H1 (cell line): ENCODE measurements around the gene MED28. TPM values are rescaled to one million over a fixed set of nuclear protein-coding genes. Genes with fewer than 3 reads are reported as not detected.

ENCODE experiments used
- CTCF ChIA-PET: fragments of 300-600 bp; sonication (Branson Sonifier 250); formaldehyde crosslinking; loops from one replicate; lab custom pipeline; 2021; ENCODE audit not compliant: partially characterized antibody; lab: Charles Lee
- POLR2A ChIA-PET: fragments of 300-600 bp; sonication (Branson Sonifier 250); formaldehyde crosslinking; loops from one replicate; lab custom pipeline; 2021; ENCODE audit warnings: inconsistent platforms; ENCODE audit not compliant: partially characterized antibody; lab: Charles Lee
- DNase-seq, 2 experiments: peaks; one replicate each; pipeline versions ENCODE4 v3.0.0 to v3.0.0-alpha.2; 2010 to 2022; ENCODE audit warnings: low spot score in 2 of 2, low read depth in 1 of 2, mixed read lengths in 1 of 2
- FAIRE-seq: peaks from 2 replicates; lab custom pipeline; 2011; peaks lifted over from hg19 to GRCh38; lab: Jason Lieb, UNC
- H2AFZ ChIP-seq: 2 replicates; pipeline ENCODE4 v1.8.1; 2012; ENCODE audit warnings: low read length, inconsistent platforms
- H2AK5ac ChIP-seq: 2 replicates; pipeline ENCODE4 v1.6.1; 2013; ENCODE audit warnings: low read depth, low read length
- H2BK120ac ChIP-seq: replicated peaks from 2 replicates; pipeline ENCODE3; 2013; ENCODE audit warnings: low read depth, low read length, inconsistent platforms
- H2BK12ac ChIP-seq: 2 replicates; pipeline ENCODE4 v1.6.1; 2013; ENCODE audit warnings: low read depth, low read length
- H2BK15ac ChIP-seq: 2 replicates; pipeline ENCODE4 v1.6.1; 2013; ENCODE audit warnings: low read length
- H2BK20ac ChIP-seq: 2 replicates; pipeline ENCODE4 v1.6.1; 2013; ENCODE audit warnings: low read length
- H2BK5ac ChIP-seq: 2 replicates; pipeline ENCODE4 v1.6.1; 2013; ENCODE audit warnings: low read depth, low read length
- H3K14ac ChIP-seq: 2 replicates; pipeline ENCODE4 v1.6.1; 2013; ENCODE audit warnings: inconsistent platforms; ENCODE audit not compliant: insufficient read length
- H3K18ac ChIP-seq: 2 replicates; pipeline ENCODE4 v1.6.1; 2013; ENCODE audit warnings: low read length; ENCODE audit errors: extremely low read depth
- H3K23ac ChIP-seq: 2 replicates; pipeline ENCODE4 v1.6.1; 2013; ENCODE audit warnings: inconsistent platforms; ENCODE audit not compliant: insufficient read length
- H3K23me2 ChIP-seq: 2 replicates; pipeline ENCODE4 v1.6.1; 2013; ENCODE audit warnings: low read depth, low read length
- H3K27ac ChIP-seq: 2 replicates; pipeline ENCODE4 v1.6.1; 2011; ENCODE audit warnings: low read depth, low read length, inconsistent platforms
- H3K27me3 ChIP-seq, 4 experiments: replicated peaks in 1 of 4; 1 replicate in 1 of 4; 2 replicates in 3 of 4; pipeline versions ENCODE4 v1.6.1 to v1.8.1; 2011 to 2013; ENCODE audit warnings: low read length in 3 of 4, mild to moderate bottlenecking in 3 of 4, inconsistent platforms in 2 of 4, mixed read lengths in 2 of 4, moderate library complexity in 1 of 4; ENCODE audit not compliant: control insufficient read depth in 3 of 4, insufficient read depth in 3 of 4; ENCODE audit errors: extremely low read depth in 1 of 4
- H3K36me3 ChIP-seq, 4 experiments: 2 replicates each; pipeline versions ENCODE4 v1.6.1 to v1.8.1; 2011 to 2013; ENCODE audit warnings: mild to moderate bottlenecking in 4 of 4, low read length in 3 of 4, moderate library complexity in 2 of 4, control low read depth in 1 of 4, inconsistent platforms in 1 of 4; ENCODE audit not compliant: insufficient read depth in 4 of 4, control insufficient read depth in 2 of 4
- H3K4ac ChIP-seq: replicated peaks from 2 replicates; pipeline ENCODE3; 2013; ENCODE audit warnings: low read length, low read depth, mixed read lengths, inconsistent platforms; ENCODE audit not compliant: insufficient read length
- H3K4me1 ChIP-seq, 4 experiments: replicated peaks in 1 of 4; 1 replicate in 1 of 4; 2 replicates in 3 of 4; pipeline versions ENCODE4 v1.6.1 to v1.8.1; 2011 to 2013; ENCODE audit warnings: low read length in 3 of 4, inconsistent platforms in 2 of 4, mixed read lengths in 1 of 4; ENCODE audit not compliant: insufficient read depth in 4 of 4, control insufficient read depth in 3 of 4
- H3K4me2 ChIP-seq, 2 experiments: 2 replicates each; pipeline versions ENCODE4 v1.6.1 to v1.8.1; 2011 to 2013; ENCODE audit warnings: low read depth in 2 of 2, low read length in 2 of 2, control low read depth in 1 of 2, inconsistent platforms in 1 of 2, mild to moderate bottlenecking in 1 of 2; ENCODE audit not compliant: insufficient read depth in 1 of 2
- H3K4me3 ChIP-seq, 4 experiments: fragments of 200-600, 300-600 bp in 1 of 4; sonication (generic), shearing (Covaris generic), sonication (Bioruptor Twin) in 1 of 4; 2 replicates each; pipeline versions ENCODE4 v1.5.1 to v1.8.1; 2011 to 2016; ENCODE audit warnings: low read length in 4 of 4, low read depth in 3 of 4, control low read depth in 2 of 4, inconsistent platforms in 2 of 4, mild to moderate bottlenecking in 2 of 4, mixed read lengths in 1 of 4, moderate library complexity in 1 of 4; ENCODE audit not compliant: insufficient read depth in 2 of 4; ENCODE audit errors: extremely low read depth in 1 of 4
- H3K56ac ChIP-seq: replicated peaks from 2 replicates; pipeline ENCODE3; 2013; ENCODE audit warnings: low read depth, mild to moderate bottlenecking, mixed read lengths, low read length, inconsistent platforms; ENCODE audit not compliant: insufficient read length
- H3K79me1 ChIP-seq: 2 replicates; pipeline ENCODE4 v1.6.1; 2013; ENCODE audit warnings: low read depth, low read length, control low read depth
- H3K79me2 ChIP-seq, 2 experiments: 2 replicates each; pipeline versions ENCODE4 v1.6.1 to v1.8.1; 2012 to 2013; ENCODE audit warnings: low read length in 2 of 2, mild to moderate bottlenecking in 2 of 2, inconsistent platforms in 1 of 2; ENCODE audit not compliant: insufficient read depth in 2 of 2, control insufficient read depth in 1 of 2
- H3K9ac ChIP-seq, 4 experiments: replicated peaks in 1 of 4; 1 replicate in 1 of 4; 2 replicates in 3 of 4; pipeline versions ENCODE4 v1.6.1 to v1.8.1; 2011 to 2013; ENCODE audit warnings: low read depth in 3 of 4, low read length in 3 of 4, control low read depth in 2 of 4, mild to moderate bottlenecking in 2 of 4, moderate library complexity in 2 of 4, inconsistent platforms in 1 of 4; ENCODE audit errors: extremely low read depth in 1 of 4
- H3K9me3 ChIP-seq, 2 experiments: 2 replicates each; pipeline versions ENCODE4 v1.6.1 to v1.8.1; 2012 to 2013; ENCODE audit warnings: mild to moderate bottlenecking in 2 of 2, moderate library complexity in 2 of 2, control low read depth in 1 of 2, inconsistent platforms in 1 of 2, low read depth in 1 of 2, low read length in 1 of 2, mixed read lengths in 1 of 2; ENCODE audit not compliant: insufficient read depth in 2 of 2
- H4K20me1 ChIP-seq, 2 experiments: replicated peaks in 1 of 2; 2 replicates each; pipeline versions ENCODE3 to v1.8.1; 2011 to 2013; ENCODE audit warnings: inconsistent platforms in 2 of 2, low read length in 2 of 2, mild to moderate bottlenecking in 1 of 2; ENCODE audit not compliant: insufficient read depth in 2 of 2, control insufficient read depth in 1 of 2
- H4K5ac ChIP-seq: 2 replicates; pipeline ENCODE4 v1.6.1; 2013; ENCODE audit warnings: low read length, low read depth, mixed read lengths, inconsistent platforms; ENCODE audit not compliant: insufficient read length
- H4K8ac ChIP-seq: 2 replicates; pipeline ENCODE4 v1.8.0; 2013; ENCODE audit warnings: mild to moderate bottlenecking, moderate library complexity, low read length, inconsistent platforms; ENCODE audit not compliant: insufficient read depth; ENCODE audit errors: extremely low read depth
- H4K91ac ChIP-seq: replicated peaks from 2 replicates; pipeline ENCODE3; 2013; ENCODE audit warnings: low read length, mixed read lengths, inconsistent platforms; ENCODE audit not compliant: insufficient read length
- BCL11A ChIP-seq, 2 experiments: IDR thresholded peaks; one replicate each; pipeline ENCODE4 v1.6.1; 2011; ENCODE audit warnings: low read depth in 2 of 2, low read length in 2 of 2, mild to moderate bottlenecking in 2 of 2
- EGR1 ChIP-seq: IDR thresholded peaks from 2 replicates; pipeline ENCODE4 v1.6.1; 2011; ENCODE audit warnings: low read depth, low read length, borderline replicate concordance
- KDM1A ChIP-seq: fragments of 200-600, 300-600 bp; sonication (generic); IDR thresholded peaks from 2 replicates; pipeline ENCODE4 v1.7.1; 2016; ENCODE audit warnings: mild to moderate bottlenecking, low read length, borderline replicate concordance
- KDM5A ChIP-seq: fragments of 200-600 bp; IDR thresholded peaks from 2 replicates; pipeline ENCODE4 v1.7.1; 2012; ENCODE audit warnings: mild to moderate bottlenecking, low read length, inconsistent platforms, mixed read lengths
- NANOG ChIP-seq: IDR thresholded peaks from 2 replicates; pipeline ENCODE4 v1.6.1; 2011; ENCODE audit warnings: low read length, low read depth, mild to moderate bottlenecking, inconsistent platforms; ENCODE audit not compliant: insufficient read depth, poor library complexity, severe bottlenecking
- RFX5 ChIP-seq: IDR thresholded peaks from 2 replicates; pipeline ENCODE4 v1.6.1; 2011; ENCODE audit warnings: low read depth, low read length, improper control_type of control experiment, borderline replicate concordance
- RNF2 ChIP-seq: fragments of 200-900, 300-1000 bp; sonication (generic); IDR thresholded peaks from 2 replicates; pipeline ENCODE4 v1.7.1; 2016; ENCODE audit warnings: borderline replicate concordance, low read depth, mild to moderate bottlenecking, antibody characterized with exemption, low read length; ENCODE audit not compliant: poor library complexity, severe bottlenecking; ENCODE audit errors: missing control alignments
- SIX5 ChIP-seq: IDR thresholded peaks from 2 replicates; pipeline ENCODE4 v1.6.1; 2011; ENCODE audit warnings: mild to moderate bottlenecking, low read depth, low read length
- SP4 ChIP-seq: IDR thresholded peaks from 2 replicates; pipeline ENCODE4 v1.6.1; 2012; ENCODE audit warnings: low read length, inconsistent platforms
- SRF ChIP-seq: IDR thresholded peaks from 2 replicates; pipeline ENCODE4 v1.6.1; 2011; ENCODE audit warnings: mild to moderate bottlenecking, low read depth, low read length, moderate library complexity
- TBP ChIP-seq: IDR thresholded peaks from 2 replicates; pipeline ENCODE4 v1.6.1; 2011; ENCODE audit warnings: low read depth, low read length, improper control_type of control experiment
- TCF12 ChIP-seq: IDR thresholded peaks from 2 replicates; pipeline ENCODE4 v1.6.1; 2011; ENCODE audit warnings: low read depth, mild to moderate bottlenecking, low read length
- TEAD4 ChIP-seq: IDR thresholded peaks from 2 replicates; pipeline ENCODE4 v1.6.1; 2012; ENCODE audit warnings: low read depth, low read length, inconsistent platforms, mixed read lengths
- WGBS, 2 experiments: shearing (Covaris generic) in 1 of 2; methylation state at CpG; one replicate each; pipeline versions ENCODE4 v1.1.6 to v1.1.7; 2013 to 2015; ENCODE audit warnings: low lambda C conversion rate in 2 of 2, mixed read lengths in 2 of 2, inconsistent platforms in 1 of 2, low coverage in 1 of 2, missing lambda C conversion rate in 1 of 2; ENCODE audit not compliant: insufficient replicate concordance in 2 of 2, insufficient coverage in 1 of 2, insufficient read length in 1 of 2; ENCODE audit errors: extremely low coverage in 1 of 2, missing lambda C conversion rate in 1 of 2; 5-methylcytosine and 5-hydroxymethylcytosine counted together
- polyA plus RNA-seq, 7 experiments: library from polyadenylated mRNA; depleted of rRNA in 3 of 7; stranded (reverse) in 5 of 7; unstranded in 2 of 7; fragments of >200 nt in 5 of 7; fragments of 200-250 nt in 2 of 7; gene quantifications; 1 replicate in 5 of 7; 2 replicates in 1 of 7; 4 replicates in 1 of 7; pipeline versions ENCODE4 v1.2.1 to v1.2.3, GENCODE V29; 2011 to 2013; ENCODE audit warnings: missing spikeins in 2 of 7, mixed read lengths in 2 of 7
- total RNA-seq: library from RNA; stranded (reverse); fragmentation: NEBNext Ultra II Directional; extraction: Animal tissue kit (Norgen Biotek cat#: 25700); gene quantifications from 2 replicates; pipeline ENCODE4 v1.2.1, GENCODE V29; 2021

MED28 gene
- total and polyA plus RNA-seq, 2 of the 8 experiments (the other 6 are each of a cell fraction or from before 2014, with no cell fraction given): 24.0 to 87.1 TPM

GRCh38 chr4:17624821-17625220 lies 10.4 kb downstream of the MED28 start:
- Histone ChIP-seq H4K20me1 (peaks cover 0 to 11% of the 10 kb centered on the region in 2 experiments), H3K79me2 (peaks cover 5% of the 10 kb centered on the region in 2 experiments; a peak in 3 of 4 replicates), H2AK5ac (no peak overlapping the region), H2BK12ac (no peak overlapping the region), H3K23ac (no peak overlapping the region), H3K4me3 (no peak overlapping the region), H3K14ac (no peak overlapping the region), H2AFZ (no peak overlapping the region), H3K4me1 (no peaks in the 10 kb centered on the region), H3K79me1 (peaks cover 3% of the 10 kb centered on the region; the same call in 1 of the 2 replicates), H4K5ac (no peak overlapping the region), H3K27me3 (no peaks in the 10 kb centered on the region), H3K9ac (no peak overlapping the region), H3K23me2 (no peaks in the 10 kb centered on the region), H2BK5ac (no peak overlapping the region), H3K9me3 (no peaks in the 10 kb centered on the region), H4K91ac (no peak overlapping the region), H3K18ac (no peak overlapping the region), H3K27ac (no peak overlapping the region), H3K4me2 (no peak overlapping the region), H3K4ac (no peak overlapping the region), H3K56ac (no peak overlapping the region), H4K8ac (no peak overlapping the region), H2BK120ac (no peak overlapping the region), H3K36me3 (peaks cover 39 to 92% (median 81%) of the 10 kb centered on the region in 4 experiments), H2BK15ac (no peak overlapping the region), H2BK20ac (no peak overlapping the region)
- CTCF ChIA-PET: no interaction called here
- WGBS, 2 experiments: 93% methylated on average over 2 of the region's 2 CpGs; no CpG with 5 or more reads in 1 of the 2 experiments
- FAIRE-seq (no peak), DNase-seq (no peak)
- POLR2A ChIA-PET: no interaction called here
- no peak for TF ChIP-seq TEAD4
- no peak for TF ChIP-seq SRF
- TF ChIP-seq RFX5: no peak
- no peak for TF ChIP-seq BCL11A (IDR thresholded peaks at IDR 0.05; ENCODE audit: low read depth in 2 of 2, low read length in 2 of 2)
- TF ChIP-seq SIX5: no peak
- no peak for TF ChIP-seq SP4
- no peak for TF ChIP-seq TBP
- no peak for TF ChIP-seq EGR1
- no peak for TF ChIP-seq KDM1A
- no peak for TF ChIP-seq RNF2
- no peak for TF ChIP-seq KDM5A
- TF ChIP-seq NANOG: no peak
- TF ChIP-seq TCF12: no peak
